Lower leg skin (tissue), 3 donors: Measurements from ENCODE around the gene SEMA7A.

Experiments used
- POLR2A ChIP-seq, 2 donors: fragments of 450-650 bp; IDR thresholded peaks; one replicate each; pipeline ENCODE4 v1.6.1; 2016 to 2017; ENCODE audit warnings: antibody characterized with exemption in 2 of 2, mild to moderate bottlenecking in 1 of 2, moderate library complexity in 1 of 2
- TF ChIP-seq, protein P1 (sequence below), 3 donors: fragments of 450-650 bp; IDR thresholded peaks; one replicate each; pipeline ENCODE4 v1.5.1; 2016; ENCODE audit warnings: antibody characterized with exemption in 3 of 3, mild to moderate bottlenecking in 3 of 3, moderate library complexity in 2 of 3

DNA sequence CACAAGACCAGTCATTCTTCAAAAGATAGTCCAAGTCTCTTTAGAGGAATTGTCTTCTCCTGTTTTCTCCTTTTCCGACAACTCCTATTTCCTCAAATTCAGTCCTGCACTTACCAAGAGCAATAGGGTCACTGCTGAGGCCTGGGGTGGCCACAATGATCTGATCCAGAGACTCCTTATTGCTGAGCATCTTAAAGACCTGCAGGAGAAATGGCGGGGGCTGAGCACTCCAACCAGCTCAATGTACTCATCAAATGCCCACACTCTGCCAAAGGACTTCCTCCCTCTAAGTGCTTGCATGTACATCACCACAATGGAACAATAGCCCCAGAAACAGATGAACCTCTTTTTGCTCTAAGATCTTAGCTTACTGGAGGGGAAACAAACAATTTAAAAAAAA, 17.6 kb upstream of the SEMA7A start:
- TF ChIP-seq, protein P1, sequence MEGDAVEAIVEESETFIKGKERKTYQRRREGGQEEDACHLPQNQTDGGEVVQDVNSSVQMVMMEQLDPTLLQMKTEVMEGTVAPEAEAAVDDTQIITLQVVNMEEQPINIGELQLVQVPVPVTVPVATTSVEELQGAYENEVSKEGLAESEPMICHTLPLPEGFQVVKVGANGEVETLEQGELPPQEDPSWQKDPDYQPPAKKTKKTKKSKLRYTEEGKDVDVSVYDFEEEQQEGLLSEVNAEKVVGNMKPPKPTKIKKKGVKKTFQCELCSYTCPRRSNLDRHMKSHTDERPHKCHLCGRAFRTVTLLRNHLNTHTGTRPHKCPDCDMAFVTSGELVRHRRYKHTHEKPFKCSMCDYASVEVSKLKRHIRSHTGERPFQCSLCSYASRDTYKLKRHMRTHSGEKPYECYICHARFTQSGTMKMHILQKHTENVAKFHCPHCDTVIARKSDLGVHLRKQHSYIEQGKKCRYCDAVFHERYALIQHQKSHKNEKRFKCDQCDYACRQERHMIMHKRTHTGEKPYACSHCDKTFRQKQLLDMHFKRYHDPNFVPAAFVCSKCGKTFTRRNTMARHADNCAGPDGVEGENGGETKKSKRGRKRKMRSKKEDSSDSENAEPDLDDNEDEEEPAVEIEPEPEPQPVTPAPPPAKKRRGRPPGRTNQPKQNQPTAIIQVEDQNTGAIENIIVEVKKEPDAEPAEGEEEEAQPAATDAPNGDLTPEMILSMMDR (IDR thresholded peaks at IDR 0.05) = no peak
- TF ChIP-seq POLR2A (IDR thresholded peaks at IDR 0.05) = no peak
